Upper lobe of left lung (tissue), 4 donors: Measurements from ENCODE around the gene TMEM39B.

ENCODE experiments used
- CTCF ChIP-seq, 6 experiments: fragments of 450-650 bp in 4 of 6; fragments of 200-600 bp in 2 of 6; sonication (generic) in 2 of 6; IDR thresholded peaks; one replicate each; pipeline ENCODE4 v1.5.1; 2016 to 2019; ENCODE audit warnings: antibody characterized with exemption in 6 of 6
- EP300 ChIP-seq, 4 donors: sonication (generic); formaldehyde crosslinking; IDR thresholded peaks; one replicate each; pipeline ENCODE4 v1.5.1; 2017; ENCODE audit warnings: antibody characterized with exemption in 4 of 4, control low read depth in 2 of 4
- POLR2AphosphoS5 ChIP-seq, 2 donors: sonication (generic); formaldehyde crosslinking; IDR thresholded peaks; one replicate each; pipeline ENCODE4 v1.5.1; 2017; ENCODE audit warnings: antibody characterized with exemption in 2 of 2

DNA sequence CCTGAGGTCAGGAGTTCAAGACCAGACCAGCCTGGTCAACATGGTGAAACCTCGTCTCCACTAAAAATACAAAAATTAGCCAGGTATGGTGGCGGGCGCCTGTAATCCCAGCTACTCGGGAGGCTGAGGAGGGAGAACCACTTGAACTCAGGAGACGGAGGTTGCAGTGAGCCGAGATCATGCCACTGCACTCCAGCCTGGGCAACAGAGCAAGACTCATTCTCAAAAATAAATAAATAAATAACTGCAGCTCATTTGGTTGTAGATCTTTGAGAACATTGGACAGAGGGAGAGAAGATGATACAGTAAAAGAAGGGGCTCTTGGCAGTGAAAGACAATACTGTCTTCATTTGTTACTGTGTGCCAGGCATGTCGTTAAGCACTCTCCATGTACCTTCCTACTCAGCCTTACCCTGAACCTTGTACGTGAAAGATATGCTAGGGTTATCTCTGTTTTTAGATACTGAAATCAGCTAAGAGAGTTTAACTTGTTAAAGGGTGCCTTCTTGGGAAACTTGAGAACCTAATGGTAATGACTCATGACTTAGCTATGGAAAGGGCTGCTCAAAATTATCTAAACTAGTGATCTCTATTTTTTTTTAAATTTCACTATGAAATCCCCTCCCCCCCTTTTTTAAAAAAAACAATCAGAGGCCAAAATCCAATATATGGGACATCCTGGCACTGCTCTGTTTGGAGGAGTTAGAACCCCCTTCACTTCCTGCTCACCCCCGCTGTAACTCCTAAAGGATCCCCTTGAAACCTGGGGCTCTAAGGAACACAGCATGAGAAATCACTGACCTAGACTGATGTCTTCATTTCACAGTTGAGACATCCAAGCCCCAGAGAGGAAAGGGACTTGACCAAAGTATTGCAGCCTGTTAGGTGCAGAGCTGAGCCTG is 28.3 kb downstream of the TMEM39B start:
- TF ChIP-seq CTCF (IDR thresholded peaks at IDR 0.05), result no peak
- TF ChIP-seq EP300 (IDR thresholded peaks at IDR 0.05), result no peak
- TF ChIP-seq POLR2AphosphoS5 (IDR thresholded peaks at IDR 0.05), result no peak
